Mesodermal cell (in vitro differentiated cells): ENCODE results near the gene ALOX5AP.

Experiments
- H3K27ac ChIP-seq: 2 replicates; pipeline ENCODE4 v1.7.0; 2013; ENCODE audit warnings: mild to moderate bottlenecking, low read depth, low read length, moderate library complexity; ENCODE audit not compliant: severe bottlenecking
- H3K36me3 ChIP-seq: 2 replicates; pipeline ENCODE4 v1.7.1; 2013; ENCODE audit warnings: mild to moderate bottlenecking, low read length, moderate library complexity; ENCODE audit not compliant: control insufficient read depth, insufficient read depth
- H3K4me1 ChIP-seq: one replicate; pipeline ENCODE4 v1.7.1; 2013; ENCODE audit warnings: mild to moderate bottlenecking, low read length; ENCODE audit not compliant: insufficient read depth, control insufficient read depth, poor library complexity, severe bottlenecking
- H3K4me3 ChIP-seq: 2 replicates; pipeline ENCODE4 v1.7.0; 2013; ENCODE audit warnings: low read length, control low read depth, mild to moderate bottlenecking; ENCODE audit not compliant: insufficient read depth, poor library complexity, severe bottlenecking; ENCODE audit errors: extremely low read depth
- H3K9me3 ChIP-seq: 2 replicates; pipeline ENCODE4 v1.7.1; 2013; ENCODE audit warnings: mild to moderate bottlenecking, low read length, moderate library complexity; ENCODE audit not compliant: control insufficient read depth
- WGBS, 2 experiments: methylation state at CpG; one replicate each; pipeline ENCODE4 v1.1.5; 2013; ENCODE audit warnings: missing lambda C conversion rate in 2 of 2; ENCODE audit not compliant: insufficient coverage in 2 of 2; 5-methylcytosine and 5-hydroxymethylcytosine counted together

The ALOX5AP gene

DNA sequence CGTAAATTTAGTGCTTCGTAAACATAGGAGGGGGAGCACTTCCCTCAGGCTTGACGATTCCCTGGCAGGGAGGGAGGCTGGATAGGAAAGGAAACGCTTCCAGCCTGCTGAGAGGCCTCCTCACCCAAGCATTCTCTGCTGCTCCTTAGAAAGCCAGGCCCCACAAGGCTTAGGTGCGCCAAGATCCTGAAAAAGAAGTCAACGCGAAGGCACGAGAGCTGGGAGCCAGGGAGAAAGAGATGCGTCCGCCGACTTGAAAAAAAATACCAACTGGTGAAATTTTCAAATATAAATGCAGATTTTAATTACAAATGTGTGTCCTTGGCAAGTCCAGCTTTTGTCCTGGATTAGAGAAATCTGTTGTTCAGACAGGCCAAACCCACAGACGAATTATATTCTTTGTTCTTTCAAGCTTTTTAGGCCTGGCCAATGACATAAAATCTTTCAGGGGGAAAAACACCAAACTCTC is 64.0 kb downstream of the ALOX5AP start:
- no peaks in the 10 kb centered on the region for H3K36me3 ChIP-seq
- H3K27ac ChIP-seq = no peak overlapping the region
- 73 to 100% methylated on average over 1 to 3 of the region's 12 CpGs for WGBS, 2 experiments
- H3K4me3 ChIP-seq = no peak overlapping the region
- H3K4me1 ChIP-seq = peaks cover 24% of the 10 kb centered on the region
- H3K9me3 ChIP-seq = no peaks in the 10 kb centered on the region

DNA sequence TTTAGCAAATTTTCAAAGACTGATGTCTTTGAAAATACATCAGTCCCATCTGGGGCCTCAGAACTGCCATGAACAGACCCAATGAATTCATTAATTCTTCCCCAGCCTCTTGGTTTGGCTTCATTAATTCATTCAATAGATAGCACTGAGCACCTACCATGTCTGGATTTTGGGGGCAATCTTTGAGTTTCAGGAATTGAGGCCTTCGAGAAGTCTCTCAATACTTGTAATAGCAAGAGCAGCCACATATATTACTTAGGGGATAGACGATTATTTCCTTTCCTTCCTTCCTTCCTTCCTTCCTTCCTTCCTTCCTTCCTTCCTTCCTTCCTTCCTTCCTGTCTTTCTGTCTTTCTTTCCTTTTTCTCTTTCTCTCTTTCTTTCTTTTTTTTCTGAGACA is 64.8 kb downstream of the ALOX5AP start:
- Histone ChIP-seq H3K4me1 (peaks cover 31% of the 10 kb centered on the region), H3K9me3 (no peaks in the 10 kb centered on the region), H3K4me3 (no peak overlapping the region), H3K36me3 (no peaks in the 10 kb centered on the region), H3K27ac (no peak overlapping the region)
- whole genome bisulfite sequencing, 2 experiments = 86% methylated on average over 1 of the region's 2 CpGs; no CpG with 5 or more reads in 1 of the 2 experiments

DNA sequence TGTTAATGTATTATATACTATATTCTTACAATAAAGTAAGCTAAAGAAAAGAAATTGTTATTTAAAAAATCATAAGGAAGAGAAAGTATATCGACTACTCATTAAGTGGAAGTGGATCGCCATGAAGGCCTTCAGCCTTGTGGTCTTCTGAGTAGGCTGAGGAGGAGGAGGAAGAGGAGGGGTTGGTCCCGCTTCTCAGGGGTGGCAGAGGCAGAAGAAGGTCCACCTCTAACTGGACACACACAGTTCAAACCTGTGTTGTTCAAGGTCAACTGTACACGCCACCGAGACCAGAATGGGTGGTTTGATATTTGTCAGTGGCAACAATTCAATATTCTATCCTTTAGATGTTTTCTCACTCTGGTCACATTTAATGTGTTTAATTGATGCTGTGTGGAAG is 67.2 kb downstream of the ALOX5AP start:
- Histone ChIP-seq H3K27ac (no peak overlapping the region), H3K4me3 (no peak overlapping the region), H3K4me1 (peaks cover 45% of the 10 kb centered on the region), H3K36me3 (no peaks in the 10 kb centered on the region), H3K9me3 (no peaks in the 10 kb centered on the region)
- WGBS, 2 experiments = 90 to 92% methylated on average over 2 of the region's 5 CpGs

DNA sequence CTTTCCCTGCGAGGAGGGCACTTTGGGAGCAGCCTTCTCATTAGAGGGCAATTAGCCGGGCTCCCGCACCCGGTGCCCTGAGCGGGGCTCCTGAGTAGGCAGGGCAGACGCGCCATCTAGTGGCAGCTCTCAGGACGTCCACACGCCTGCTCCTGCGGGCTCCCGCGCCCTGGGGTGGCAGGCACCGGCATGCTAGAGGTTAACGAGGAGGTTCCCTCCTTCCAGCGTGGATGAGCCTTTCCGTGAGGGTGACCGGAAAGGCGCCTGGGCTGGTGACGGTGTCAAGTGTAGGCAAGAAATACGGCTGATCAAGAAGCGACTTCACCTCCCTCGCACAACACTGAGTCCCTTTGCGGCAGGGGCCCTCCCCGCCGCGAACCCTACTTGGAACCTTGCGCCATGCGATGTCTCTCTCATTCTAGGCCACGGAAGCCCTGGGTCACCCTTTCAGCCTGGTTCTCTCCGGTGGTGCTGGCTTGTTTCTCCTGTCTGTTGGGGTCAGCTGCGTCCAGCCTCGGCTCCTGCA is 67.7 kb downstream of the ALOX5AP start:
- H3K4me3 ChIP-seq = no peak overlapping the region
- WGBS, 2 experiments = 33 to 39% methylated on average over 26 to 30 of the region's 32 CpGs

DNA sequence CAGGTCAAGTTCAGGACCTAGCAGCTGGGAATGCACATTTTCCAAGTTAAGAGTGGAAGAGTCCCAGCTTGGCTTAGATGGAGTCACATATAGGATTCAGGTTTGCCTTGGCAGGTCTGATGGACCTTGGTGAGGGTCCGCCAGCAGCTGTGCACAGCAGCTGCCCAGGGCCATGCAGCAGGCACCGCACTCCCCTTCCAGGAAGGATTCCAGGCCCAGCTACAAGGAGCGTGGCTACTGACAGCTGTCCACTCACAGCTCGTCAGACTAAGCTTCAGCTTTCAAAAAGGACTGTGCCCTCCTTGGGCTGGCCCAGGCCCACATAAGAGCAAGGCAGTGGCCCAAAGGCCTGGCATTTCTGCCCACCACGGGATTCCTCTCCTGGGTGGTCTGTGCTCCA is 68.4 kb downstream of the ALOX5AP start:
- H3K4me3 ChIP-seq = no peak overlapping the region
- WGBS, 2 experiments = 91 to 93% methylated on average over 5 of the region's 5 CpGs
- H3K4me1 ChIP-seq = peaks cover 45% of the 10 kb centered on the region
- no peaks in the 10 kb centered on the region for H3K9me3 ChIP-seq
- no peak overlapping the region for H3K27ac ChIP-seq
- H3K36me3 ChIP-seq = no peaks in the 10 kb centered on the region

More for the DNA sequence above, 67.7 kb downstream of the ALOX5AP start:
- Histone ChIP-seq H3K36me3 (no peaks in the 10 kb centered on the region), H3K27ac (no peak overlapping the region), H3K9me3 (no peaks in the 10 kb centered on the region), H3K4me1 (peaks cover 45% of the 10 kb centered on the region)

DNA sequence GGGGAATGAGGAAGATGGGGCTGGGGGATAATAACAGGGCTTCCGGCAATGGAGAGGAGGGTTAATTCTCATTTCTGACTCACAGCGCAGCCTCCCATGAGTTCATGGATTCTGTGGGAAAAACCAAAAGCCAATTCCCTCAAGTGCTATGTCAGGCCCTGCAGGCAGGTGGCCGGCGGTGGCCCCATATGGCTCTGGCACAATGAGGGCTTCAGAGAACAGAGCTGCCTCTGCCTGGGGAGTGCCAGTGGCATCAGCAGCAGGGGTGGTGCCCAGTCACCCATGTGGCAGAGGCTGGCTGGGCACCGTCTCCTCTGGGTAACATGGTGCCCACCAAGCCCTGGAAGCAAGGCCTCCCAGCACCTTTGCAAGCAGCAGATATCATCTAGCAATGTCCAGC is 69.1 kb downstream of the ALOX5AP start:
- H3K27ac ChIP-seq = no peak overlapping the region
- H3K36me3 ChIP-seq = no peaks in the 10 kb centered on the region
- peaks cover 39% of the 10 kb centered on the region for H3K4me1 ChIP-seq
- no peak overlapping the region for H3K4me3 ChIP-seq
- no peaks in the 10 kb centered on the region for H3K9me3 ChIP-seq
- WGBS, 2 experiments = 91 to 98% methylated on average over 4 to 5 of the region's 5 CpGs

DNA sequence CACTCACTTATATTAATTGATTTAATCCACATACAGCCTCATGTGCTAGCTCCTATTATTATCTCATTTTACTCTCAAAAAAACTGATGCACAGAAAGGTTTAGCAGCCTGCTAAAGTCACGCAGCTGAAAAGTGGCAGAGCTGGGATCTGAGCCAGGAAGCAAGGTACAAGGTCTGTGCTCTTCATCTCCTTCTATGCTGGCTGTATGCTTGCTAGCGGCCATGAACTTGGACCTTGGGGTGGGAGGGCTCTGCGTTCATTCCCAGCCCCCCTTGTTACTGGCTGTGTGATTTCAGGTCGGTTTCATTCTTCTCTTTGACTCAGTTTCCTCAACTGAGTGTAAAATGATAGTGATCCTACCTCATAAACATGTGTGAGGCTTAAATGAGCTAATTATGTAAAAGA is 69.8 kb downstream of the ALOX5AP start:
- WGBS, 2 experiments = 93% methylated on average over 3 of the region's 4 CpGs; no CpG with 5 or more reads in 1 of the 2 experiments

DNA sequence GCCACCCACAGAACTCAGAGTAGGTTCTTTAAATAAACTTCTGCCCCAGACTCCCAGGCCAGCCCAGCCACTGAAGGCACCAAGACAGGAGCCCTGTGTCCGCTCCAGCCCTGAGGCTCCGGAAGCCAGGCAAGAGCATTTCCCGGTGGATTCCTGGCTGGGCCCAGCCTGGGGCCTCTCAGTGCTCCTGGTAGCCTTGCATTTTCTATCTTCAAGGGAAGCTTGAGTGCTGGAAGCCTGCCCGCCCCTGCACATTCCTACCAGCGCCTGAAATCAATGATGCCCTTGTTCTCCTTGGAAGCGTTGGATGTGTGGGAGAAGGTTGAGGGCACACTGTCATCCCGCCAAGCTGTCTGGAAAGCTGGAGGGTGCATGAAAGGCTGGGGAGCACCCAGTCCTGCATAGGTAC is 70.3 kb downstream of the ALOX5AP start:
- Histone ChIP-seq H3K9me3 (no peaks in the 10 kb centered on the region), H3K36me3 (no peaks in the 10 kb centered on the region), H3K4me1 (peaks cover 36% of the 10 kb centered on the region), H3K27ac (peak overlapping the region; percentile 77), H3K4me3 (no peak overlapping the region)
- WGBS, 2 experiments = 50 to 62% methylated on average over 2 to 7 of the region's 7 CpGs

More for the DNA sequence above, 69.8 kb downstream of the ALOX5AP start:
- Histone ChIP-seq H3K27ac (peak overlapping the region; percentile 77), H3K4me1 (peaks cover 36% of the 10 kb centered on the region), H3K36me3 (no peaks in the 10 kb centered on the region), H3K4me3 (no peak overlapping the region), H3K9me3 (no peaks in the 10 kb centered on the region)

DNA sequence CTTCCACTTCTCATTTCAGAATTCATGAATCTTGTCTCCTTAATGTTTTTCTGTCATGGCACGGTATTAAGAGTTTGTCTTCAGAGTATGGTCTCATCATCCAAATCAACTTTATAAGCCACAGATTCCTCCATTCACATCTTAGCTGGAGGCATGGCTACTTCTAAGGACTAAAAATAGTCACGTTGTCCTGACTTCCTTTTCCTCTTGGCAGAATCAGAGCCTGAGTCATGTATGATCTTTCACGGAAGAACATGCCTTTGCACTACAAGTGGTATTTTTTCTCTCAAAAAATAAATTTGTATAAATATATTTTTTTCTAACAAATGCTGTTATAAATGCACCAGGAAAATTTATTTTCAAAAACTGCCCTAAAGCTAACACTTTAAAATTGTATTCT is 71.4 kb downstream of the ALOX5AP start:
- H3K27ac ChIP-seq = no peak overlapping the region
- H3K4me3 ChIP-seq = no peak overlapping the region
- H3K36me3 ChIP-seq = no peaks in the 10 kb centered on the region
- no peaks in the 10 kb centered on the region for H3K9me3 ChIP-seq
- peaks cover 36% of the 10 kb centered on the region for H3K4me1 ChIP-seq
- 60 to 83% methylated on average over 1 to 2 of the region's 3 CpGs for WGBS, 2 experiments

DNA sequence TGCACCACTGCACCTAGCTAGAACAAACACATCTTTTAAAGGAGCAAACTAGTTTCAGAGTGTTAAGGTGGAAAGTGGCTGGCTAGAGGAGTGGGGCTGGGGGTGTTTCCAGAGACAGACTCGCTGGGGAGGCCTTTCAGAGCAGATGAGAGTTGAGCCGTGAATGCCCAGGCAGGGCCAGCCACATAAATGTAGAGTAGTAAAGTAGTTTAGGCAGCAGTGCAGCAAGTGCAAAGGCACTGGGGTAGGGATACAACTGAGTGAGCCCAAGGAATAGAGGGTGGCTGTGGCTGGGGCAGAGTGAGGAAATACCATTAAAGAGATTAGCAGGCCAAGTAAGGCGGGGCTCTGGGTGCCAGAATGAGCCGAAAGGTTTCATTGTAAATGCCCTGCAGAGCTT is 72.0 kb downstream of the ALOX5AP start:
- Histone ChIP-seq H3K27ac (no peak overlapping the region), H3K36me3 (no peaks in the 10 kb centered on the region), H3K4me1 (peaks cover 36% of the 10 kb centered on the region), H3K9me3 (no peaks in the 10 kb centered on the region), H3K4me3 (no peak overlapping the region)
- 93 to 96% methylated on average over 2 to 4 of the region's 4 CpGs for WGBS, 2 experiments

DNA sequence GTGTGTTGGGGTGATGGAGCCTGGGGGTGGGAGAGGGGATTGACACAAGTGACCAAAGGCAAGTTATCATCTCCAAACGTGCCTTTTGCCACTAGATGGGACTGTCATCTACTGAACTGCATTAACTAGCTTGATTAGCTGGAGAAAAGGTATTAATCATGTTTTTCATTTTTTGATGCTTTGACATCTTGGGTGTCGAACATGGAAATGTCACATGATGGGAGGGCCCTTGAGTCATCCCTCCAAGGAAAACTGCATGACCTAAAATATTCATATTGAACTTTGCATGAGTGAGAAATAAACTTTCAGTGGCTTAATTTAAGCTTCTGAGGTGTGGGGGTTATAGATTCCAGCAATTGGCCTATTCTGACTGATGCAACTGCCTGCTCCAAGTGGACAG is 73.3 kb downstream of the ALOX5AP start:
- H3K36me3 ChIP-seq = no peaks in the 10 kb centered on the region
- 80 to 84% methylated on average over 1 to 2 of the region's 2 CpGs for WGBS, 2 experiments
- no peak overlapping the region for H3K4me3 ChIP-seq
- no peaks in the 10 kb centered on the region for H3K9me3 ChIP-seq
- no peak overlapping the region for H3K27ac ChIP-seq
- peaks cover 28% of the 10 kb centered on the region for H3K4me1 ChIP-seq
